ENCODE results near the gene CYP2S1.
"Not testable (repeated sequence)": the region's sequence is repeated elsewhere in the genome, so short reads cannot be mapped to it uniquely, and the experiment has no call there.

CYP2S1 gene

GRCh38 chr19:41192574-41193429, at the start of gene CYP2S1:
CYP2S1 (plus strand) TSS chr19:41193219; CDS start chr19:41193265, 46 bp downstream.
- peak within 1 kb of the TSS; percentile 46 for H3K4me3 ChIP-seq (ENCODE audit: low read depth, low read length)
- TF ChIP-seq CTCF (conservative IDR thresholded peaks at IDR 0.05; ENCODE audit: low read depth, low read length): no peak
- no peak for DNase-seq (ENCODE audit: low read depth)

- DNase-seq (ENCODE audit: low read depth): peak; percentile 91
- no peak overlapping the region for H3K4me3 ChIP-seq (ENCODE audit: low read depth, low read length)
- peak; percentile 94 for TF ChIP-seq CTCF (conservative IDR thresholded peaks at IDR 0.05; ENCODE audit: low read depth, low read length)
Observed at GRCh38 chr19:41144403-41144802, 48.6 kb upstream of the CYP2S1 start.

GRCh38 chr19:41149831-41150230, 43.2 kb upstream of the CYP2S1 start:
- TF ChIP-seq CTCF (conservative IDR thresholded peaks at IDR 0.05; ENCODE audit: low read depth, low read length): no peak
- DNase-seq (ENCODE audit: low read depth): no peak
- H3K4me3 ChIP-seq (ENCODE audit: low read depth, low read length): no peak overlapping the region

- not testable (repeated sequence) for H3K4me3 ChIP-seq (ENCODE audit: low read depth, low read length); DNase-seq (ENCODE audit: low read depth)
Observed at GRCh38 chr19:41150986-41151385, 42.0 kb upstream of the CYP2S1 start.

GRCh38 chr19:41154060-41154459, 39.0 kb upstream of the CYP2S1 start:
- H3K4me3 ChIP-seq (ENCODE audit: low read depth, low read length): no peak overlapping the region
- no peak for DNase-seq (ENCODE audit: low read depth)
- TF ChIP-seq CTCF (conservative IDR thresholded peaks at IDR 0.05; ENCODE audit: low read depth, low read length): no peak

- no peak overlapping the region for H3K4me3 ChIP-seq (ENCODE audit: low read depth, low read length)
- peak; percentile 33 for TF ChIP-seq CTCF (conservative IDR thresholded peaks at IDR 0.05; ENCODE audit: low read depth, low read length)
- DNase-seq (ENCODE audit: low read depth): no peak
Observed at GRCh38 chr19:41156207-41156606, 36.8 kb upstream of the CYP2S1 start.

- H3K4me3 ChIP-seq (ENCODE audit: low read depth, low read length): no peak overlapping the region
- TF ChIP-seq CTCF (conservative IDR thresholded peaks at IDR 0.05; ENCODE audit: low read depth, low read length): no peak
- DNase-seq (ENCODE audit: low read depth): no peak
Observed at GRCh38 chr19:41159881-41160280, 33.1 kb upstream of the CYP2S1 start.
